GM18511 (cell line): Measurements from ENCODE around the gene DAB2IP.

Source experiments
- ATAC-seq: cut with Tn5 transposase; IDR thresholded peaks from one replicate; pipeline ENCODE4 v1.9.1; 2021; ENCODE audit warnings: mild to moderate bottlenecking, moderate library complexity; ENCODE audit not compliant: unreplicated experiment

DAB2IP gene

DNA sequence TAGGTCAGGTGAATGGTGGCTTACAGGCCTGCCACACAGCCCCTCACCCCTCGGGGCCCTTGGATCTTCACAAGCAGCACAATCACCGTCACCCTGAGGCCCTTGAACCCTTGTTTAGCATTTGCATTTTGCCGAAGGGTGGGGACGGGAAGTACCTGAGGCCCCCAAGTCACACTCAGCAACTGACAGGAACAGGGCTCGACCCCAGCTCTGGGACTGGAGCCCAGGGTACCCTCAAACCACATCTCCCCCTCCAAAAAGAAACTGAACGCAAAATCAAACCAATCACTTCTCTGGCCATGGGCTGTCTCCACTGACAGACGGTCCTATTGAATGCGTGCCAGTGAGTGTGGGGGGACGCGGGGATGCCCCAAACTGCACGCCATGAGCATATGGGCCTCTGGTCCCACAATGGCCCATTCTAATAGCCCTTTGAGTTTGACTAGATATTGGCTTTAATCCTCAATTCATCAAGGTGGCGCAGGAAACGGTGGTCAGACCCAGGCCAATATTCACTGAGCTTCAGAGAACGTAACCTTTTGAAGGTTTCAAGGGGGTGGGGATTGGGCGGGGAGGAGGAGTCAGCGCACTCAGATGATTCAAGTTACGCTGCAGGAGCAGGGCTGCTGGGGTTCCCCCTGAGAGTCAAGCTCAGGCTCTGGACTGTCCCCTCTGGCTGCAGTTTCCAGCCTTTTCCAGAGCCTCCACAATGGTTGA lies 176.0 kb downstream of the DAB2IP start:
- ATAC-seq, result no peak

DNA sequence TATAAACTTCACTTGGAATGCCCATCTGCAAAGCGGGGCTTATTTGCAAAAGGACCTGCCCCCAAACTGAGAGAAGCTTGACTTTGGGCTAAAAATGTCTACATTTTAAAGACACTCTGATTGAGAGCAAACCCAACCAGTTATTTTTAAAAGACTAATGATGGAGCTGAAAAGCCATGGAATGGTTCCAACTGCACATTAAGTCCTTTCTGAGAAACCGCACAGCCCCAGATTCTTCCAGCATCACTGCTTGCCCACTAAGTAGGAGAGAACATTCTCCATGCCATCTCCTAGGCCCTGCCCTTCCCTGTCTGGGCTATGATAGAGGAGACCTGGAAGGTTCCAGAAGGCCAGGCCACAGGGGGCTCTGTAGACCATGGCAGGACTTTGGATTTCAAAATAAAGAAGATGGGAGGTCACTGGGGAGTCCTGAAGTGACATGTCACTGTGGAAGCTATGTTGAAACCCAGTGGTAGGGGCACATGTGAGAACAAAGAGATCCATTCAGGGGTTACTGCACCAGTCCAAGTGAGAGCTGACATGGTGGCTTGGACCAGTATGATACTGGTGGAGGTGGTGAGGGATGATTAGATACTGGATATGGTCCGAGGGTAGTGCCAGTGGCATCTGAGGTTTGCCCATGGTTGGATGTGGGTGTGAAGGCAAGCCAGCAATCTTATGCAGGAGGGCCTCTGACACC lies 179.2 kb downstream of the DAB2IP start:
- ATAC-seq, result no peak

DNA sequence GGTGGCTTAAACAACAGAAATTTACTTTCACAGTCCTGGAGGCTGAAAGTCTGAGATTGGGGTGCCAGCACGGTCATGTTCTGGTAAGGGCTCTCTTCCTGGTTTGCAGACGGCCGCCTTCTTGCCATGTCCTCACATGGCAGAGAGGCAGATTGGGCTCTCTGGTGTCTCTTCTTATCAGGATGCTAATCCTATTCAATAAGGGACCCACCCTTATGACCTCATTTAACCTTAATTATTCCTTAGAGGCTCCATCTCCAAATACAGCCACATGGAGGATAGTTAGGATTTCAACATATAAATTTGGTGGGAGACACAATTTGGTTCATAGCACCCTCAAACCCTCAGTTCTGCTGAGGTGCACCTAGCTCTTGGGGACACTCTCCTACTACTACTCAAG lies 180.4 kb downstream of the DAB2IP start:
- ATAC-seq, result no peak

DNA sequence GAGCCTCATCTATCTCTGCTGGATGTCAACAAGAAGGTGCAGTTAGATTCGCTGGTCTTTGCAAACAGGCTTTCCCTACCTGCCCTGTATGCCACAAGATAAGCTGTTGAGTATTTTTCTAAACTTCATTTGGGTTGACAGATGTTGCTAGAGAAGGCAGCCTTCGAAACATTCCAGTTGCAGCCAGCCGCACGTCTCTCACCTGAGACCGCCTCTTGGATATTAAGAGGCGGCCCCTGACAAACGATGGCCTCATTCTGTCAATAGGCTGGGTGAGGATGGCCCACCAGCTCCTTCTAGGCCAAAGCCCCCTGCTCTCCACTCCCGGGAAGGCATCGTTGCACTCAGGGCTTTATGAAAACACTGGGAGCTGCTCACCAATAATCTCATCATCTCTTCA lies 181.6 kb downstream of the DAB2IP start:
- no peak for ATAC-seq
